WTC11 (cell line): ENCODE measurements around the gene TUBGCP6. TPM values are rescaled to one million over a fixed set of nuclear protein-coding genes. Genes with fewer than 3 reads are reported as not detected.

ENCODE experiments used
- ATAC-seq: fragments of 200-7000 bp; cut with Tn5 transposase; 2 replicates; pipeline ENCODE4 v1.10.0; 2021; ENCODE audit warnings: mild to moderate bottlenecking, moderate library complexity
- CTCF ChIA-PET: fragments of 300-600 bp; sonication (Branson Sonifier 250); formaldehyde crosslinking; loops from one replicate; lab custom pipeline; 2021; ENCODE audit warnings: antibody characterized with exemption; lab: Charles Lee
- POLR2A ChIA-PET: fragments of 350-600 bp; sonication (Branson Sonifier 250); formaldehyde crosslinking; loops from one replicate; lab custom pipeline; 2021; ENCODE audit warnings: antibody characterized with exemption; lab: Charles Lee
- DNase-seq: peaks from one replicate; pipeline ENCODE4 v3.0.0; 2021; ENCODE audit warnings: low spot score
- H3K27ac Mint-ChIP-seq: 2 replicates; pipeline ENCODE4 v1.8.0; 2021; ENCODE audit warnings: mixed read lengths
- H3K27me3 Mint-ChIP-seq: 2 replicates; pipeline ENCODE4 v1.8.0; 2021; ENCODE audit warnings: low read depth, mild to moderate bottlenecking, moderate library complexity, mixed read lengths
- H3K36me3 Mint-ChIP-seq: 2 replicates; pipeline ENCODE4 v1.8.0; 2021; ENCODE audit warnings: mixed read lengths
- H3K4me1 Mint-ChIP-seq: 2 replicates; pipeline ENCODE4 v1.8.0; 2022; ENCODE audit warnings: mixed read lengths
- H3K4me3 Mint-ChIP-seq: 2 replicates; pipeline ENCODE4 v1.8.0; 2021; ENCODE audit warnings: mild to moderate bottlenecking, moderate library complexity, mixed read lengths
- H3K9me3 Mint-ChIP-seq: 2 replicates; pipeline ENCODE4 v1.8.0; 2021; ENCODE audit warnings: mixed read lengths
- ATF1 ChIP-seq: sonication (generic); formaldehyde crosslinking; IDR thresholded peaks from 2 replicates; pipeline ENCODE4 v1.8.1; 2023; ENCODE audit warnings: mild to moderate bottlenecking, moderate library complexity, missing genetic modification reagents
- CREM ChIP-seq: sonication (generic); formaldehyde crosslinking; IDR thresholded peaks from 2 replicates; pipeline ENCODE4 v1.8.1; 2022; ENCODE audit warnings: mild to moderate bottlenecking, missing genetic modification reagents, moderate library complexity
- ELF4 ChIP-seq: sonication (generic); formaldehyde crosslinking; IDR thresholded peaks from 2 replicates; pipeline ENCODE4 v1.8.1; 2022; ENCODE audit warnings: low read depth, mild to moderate bottlenecking, moderate library complexity, missing genetic modification reagents
- ESRRA ChIP-seq: sonication (generic); formaldehyde crosslinking; IDR thresholded peaks from 2 replicates; pipeline ENCODE4 v1.8.1; 2022; ENCODE audit warnings: mild to moderate bottlenecking, missing genetic modification reagents, borderline replicate concordance
- ETV6 ChIP-seq: sonication (generic); formaldehyde crosslinking; IDR thresholded peaks from 2 replicates; pipeline ENCODE4 v1.8.1; 2022; ENCODE audit warnings: mild to moderate bottlenecking, missing genetic modification reagents
- HMGA2 ChIP-seq: fragments of 250-450 bp; sonication (Bioruptor Pico); IDR thresholded peaks from 2 replicates; pipeline ENCODE4 v1.4.0; 2021; ENCODE audit warnings: mild to moderate bottlenecking, moderate library complexity
- MXD4 ChIP-seq: fragments of 250-450 bp; sonication (Bioruptor Pico); IDR thresholded peaks from 2 replicates; pipeline ENCODE4 v1.8.0; 2021; ENCODE audit warnings: mild to moderate bottlenecking, moderate library complexity, borderline replicate concordance
- NR2C2 ChIP-seq: sonication (generic); formaldehyde crosslinking; IDR thresholded peaks from 2 replicates; pipeline ENCODE4 v1.8.0; 2022; ENCODE audit warnings: mild to moderate bottlenecking, missing genetic modification reagents
- OVOL2 ChIP-seq: fragments of 250-450 bp; sonication (Bioruptor Pico); IDR thresholded peaks from 2 replicates; pipeline ENCODE4 v1.9.0; 2021; ENCODE audit warnings: mild to moderate bottlenecking, borderline replicate concordance
- RELA ChIP-seq: sonication (generic); formaldehyde crosslinking; IDR thresholded peaks from 2 replicates; pipeline ENCODE4 v1.8.1; 2022; ENCODE audit warnings: missing genetic modification reagents, mild to moderate bottlenecking, borderline replicate concordance
- TEAD1 ChIP-seq: sonication (generic); formaldehyde crosslinking; IDR thresholded peaks from 2 replicates; pipeline ENCODE4 v1.8.0; 2022; ENCODE audit warnings: mild to moderate bottlenecking, missing genetic modification reagents
- ZBTB21 ChIP-seq: sonication (generic); formaldehyde crosslinking; IDR thresholded peaks from 2 replicates; pipeline ENCODE4 v1.8.1; 2023; ENCODE audit warnings: mild to moderate bottlenecking, missing genetic modification reagents, borderline replicate concordance
- ZNF396 ChIP-seq: fragments of 250-450 bp; sonication (Bioruptor Pico); IDR thresholded peaks from 2 replicates; pipeline ENCODE4 v1.8.0; 2021; ENCODE audit warnings: mild to moderate bottlenecking, moderate library complexity, borderline replicate concordance
- ZNF423 ChIP-seq: fragments of 250-450 bp; sonication (Bioruptor Pico); IDR thresholded peaks from 2 replicates; pipeline ENCODE4 v2.1.2; 2022; ENCODE audit warnings: mild to moderate bottlenecking, moderate library complexity
- total RNA-seq: library from RNA; stranded (reverse); gene quantifications from 3 replicates; pipeline ENCODE4 v1.2.3, GENCODE V29; 2021
- TF ChIP-seq, protein P1 (sequence below): sonication (generic); formaldehyde crosslinking; IDR thresholded peaks from 2 replicates; pipeline ENCODE4 v1.8.1; 2023; ENCODE audit warnings: mild to moderate bottlenecking, missing genetic modification reagents, borderline replicate concordance
- TF ChIP-seq, protein P2 (sequence below): sonication (generic); formaldehyde crosslinking; IDR thresholded peaks from 2 replicates; pipeline ENCODE4 v1.8.1; 2022; ENCODE audit warnings: low read depth, missing genetic modification reagents, borderline replicate concordance
- TF ChIP-seq, protein P3 (sequence below): fragments of 250-450 bp; sonication (Bioruptor Pico); IDR thresholded peaks from 2 replicates; pipeline ENCODE4 v1.9.0; 2021; ENCODE audit warnings: mild to moderate bottlenecking, borderline replicate concordance
- TF ChIP-seq, protein P4 (sequence below): sonication (generic); formaldehyde crosslinking; IDR thresholded peaks from 2 replicates; pipeline ENCODE4 v1.8.1; 2023; ENCODE audit warnings: mild to moderate bottlenecking, missing genetic modification reagents

Gene TUBGCP6
- total RNA-seq, 1 experiment from 2014 or later = 45.4 TPM

DNA sequence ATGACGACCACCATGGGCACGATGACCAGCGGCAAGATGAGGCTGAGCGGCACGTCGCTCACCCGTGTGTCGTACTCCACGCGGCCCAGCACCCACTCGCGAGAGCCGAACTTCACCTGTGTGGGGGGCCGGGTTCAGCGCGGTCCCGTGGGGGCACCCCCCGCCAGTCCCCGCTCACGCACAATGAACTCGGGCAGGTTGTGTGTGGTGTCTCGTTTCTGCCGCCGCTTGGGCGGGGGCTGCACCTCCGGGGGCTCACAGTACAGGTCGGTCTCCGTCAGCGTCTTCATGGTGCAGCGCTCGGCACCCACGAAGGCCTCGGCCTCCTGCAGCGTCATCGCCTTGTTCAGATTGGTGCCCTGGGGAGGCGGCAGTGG, 36.5 kb upstream of the TUBGCP6 start:
- no peaks in the 10 kb centered on the region for H3K9me3 Mint-ChIP-seq
- H3K36me3 Mint-ChIP-seq = peaks cover 39% of the 10 kb centered on the region
- H3K27ac Mint-ChIP-seq = no peak overlapping the region
- POLR2A ChIA-PET = no interaction called here
- TF ChIP-seq ZNF396 (no peak), ESRRA (CRISPR knock-in tag) (no peak), ELF4 (CRISPR knock-in tag) (no peak), ATF1 (CRISPR knock-in tag) (no peak), HMGA2 (no peak), MXD4 (CRISPR knock-in tag) (no peak), ETV6 (no peak), CREM (no peak), ZNF423 (CRISPR knock-in tag) (no peak), TEAD1 (CRISPR knock-in tag) (no peak), OVOL2 (CRISPR knock-in tag) (no peak), RELA (CRISPR knock-in tag) (no peak), NR2C2 (CRISPR knock-in tag) (no peak), ZBTB21 (CRISPR knock-in tag) (no peak)
- TF ChIP-seq, protein P1, sequence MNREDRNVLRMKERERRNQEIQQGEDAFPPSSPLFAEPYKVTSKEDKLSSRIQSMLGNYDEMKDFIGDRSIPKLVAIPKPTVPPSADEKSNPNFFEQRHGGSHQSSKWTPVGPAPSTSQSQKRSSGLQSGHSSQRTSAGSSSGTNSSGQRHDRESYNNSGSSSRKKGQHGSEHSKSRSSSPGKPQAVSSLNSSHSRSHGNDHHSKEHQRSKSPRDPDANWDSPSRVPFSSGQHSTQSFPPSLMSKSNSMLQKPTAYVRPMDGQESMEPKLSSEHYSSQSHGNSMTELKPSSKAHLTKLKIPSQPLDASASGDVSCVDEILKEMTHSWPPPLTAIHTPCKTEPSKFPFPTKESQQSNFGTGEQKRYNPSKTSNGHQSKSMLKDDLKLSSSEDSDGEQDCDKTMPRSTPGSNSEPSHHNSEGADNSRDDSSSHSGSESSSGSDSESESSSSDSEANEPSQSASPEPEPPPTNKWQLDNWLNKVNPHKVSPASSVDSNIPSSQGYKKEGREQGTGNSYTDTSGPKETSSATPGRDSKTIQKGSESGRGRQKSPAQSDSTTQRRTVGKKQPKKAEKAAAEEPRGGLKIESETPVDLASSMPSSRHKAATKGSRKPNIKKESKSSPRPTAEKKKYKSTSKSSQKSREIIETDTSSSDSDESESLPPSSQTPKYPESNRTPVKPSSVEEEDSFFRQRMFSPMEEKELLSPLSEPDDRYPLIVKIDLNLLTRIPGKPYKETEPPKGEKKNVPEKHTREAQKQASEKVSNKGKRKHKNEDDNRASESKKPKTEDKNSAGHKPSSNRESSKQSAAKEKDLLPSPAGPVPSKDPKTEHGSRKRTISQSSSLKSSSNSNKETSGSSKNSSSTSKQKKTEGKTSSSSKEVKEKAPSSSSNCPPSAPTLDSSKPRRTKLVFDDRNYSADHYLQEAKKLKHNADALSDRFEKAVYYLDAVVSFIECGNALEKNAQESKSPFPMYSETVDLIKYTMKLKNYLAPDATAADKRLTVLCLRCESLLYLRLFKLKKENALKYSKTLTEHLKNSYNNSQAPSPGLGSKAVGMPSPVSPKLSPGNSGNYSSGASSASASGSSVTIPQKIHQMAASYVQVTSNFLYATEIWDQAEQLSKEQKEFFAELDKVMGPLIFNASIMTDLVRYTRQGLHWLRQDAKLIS (CRISPR knock-in tag) = no peak
- TF ChIP-seq, protein P2, sequence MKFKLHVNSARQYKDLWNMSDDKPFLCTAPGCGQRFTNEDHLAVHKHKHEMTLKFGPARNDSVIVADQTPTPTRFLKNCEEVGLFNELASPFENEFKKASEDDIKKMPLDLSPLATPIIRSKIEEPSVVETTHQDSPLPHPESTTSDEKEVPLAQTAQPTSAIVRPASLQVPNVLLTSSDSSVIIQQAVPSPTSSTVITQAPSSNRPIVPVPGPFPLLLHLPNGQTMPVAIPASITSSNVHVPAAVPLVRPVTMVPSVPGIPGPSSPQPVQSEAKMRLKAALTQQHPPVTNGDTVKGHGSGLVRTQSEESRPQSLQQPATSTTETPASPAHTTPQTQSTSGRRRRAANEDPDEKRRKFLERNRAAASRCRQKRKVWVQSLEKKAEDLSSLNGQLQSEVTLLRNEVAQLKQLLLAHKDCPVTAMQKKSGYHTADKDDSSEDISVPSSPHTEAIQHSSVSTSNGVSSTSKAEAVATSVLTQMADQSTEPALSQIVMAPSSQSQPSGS (CRISPR knock-in tag) = no peak
- TF ChIP-seq, protein P3, sequence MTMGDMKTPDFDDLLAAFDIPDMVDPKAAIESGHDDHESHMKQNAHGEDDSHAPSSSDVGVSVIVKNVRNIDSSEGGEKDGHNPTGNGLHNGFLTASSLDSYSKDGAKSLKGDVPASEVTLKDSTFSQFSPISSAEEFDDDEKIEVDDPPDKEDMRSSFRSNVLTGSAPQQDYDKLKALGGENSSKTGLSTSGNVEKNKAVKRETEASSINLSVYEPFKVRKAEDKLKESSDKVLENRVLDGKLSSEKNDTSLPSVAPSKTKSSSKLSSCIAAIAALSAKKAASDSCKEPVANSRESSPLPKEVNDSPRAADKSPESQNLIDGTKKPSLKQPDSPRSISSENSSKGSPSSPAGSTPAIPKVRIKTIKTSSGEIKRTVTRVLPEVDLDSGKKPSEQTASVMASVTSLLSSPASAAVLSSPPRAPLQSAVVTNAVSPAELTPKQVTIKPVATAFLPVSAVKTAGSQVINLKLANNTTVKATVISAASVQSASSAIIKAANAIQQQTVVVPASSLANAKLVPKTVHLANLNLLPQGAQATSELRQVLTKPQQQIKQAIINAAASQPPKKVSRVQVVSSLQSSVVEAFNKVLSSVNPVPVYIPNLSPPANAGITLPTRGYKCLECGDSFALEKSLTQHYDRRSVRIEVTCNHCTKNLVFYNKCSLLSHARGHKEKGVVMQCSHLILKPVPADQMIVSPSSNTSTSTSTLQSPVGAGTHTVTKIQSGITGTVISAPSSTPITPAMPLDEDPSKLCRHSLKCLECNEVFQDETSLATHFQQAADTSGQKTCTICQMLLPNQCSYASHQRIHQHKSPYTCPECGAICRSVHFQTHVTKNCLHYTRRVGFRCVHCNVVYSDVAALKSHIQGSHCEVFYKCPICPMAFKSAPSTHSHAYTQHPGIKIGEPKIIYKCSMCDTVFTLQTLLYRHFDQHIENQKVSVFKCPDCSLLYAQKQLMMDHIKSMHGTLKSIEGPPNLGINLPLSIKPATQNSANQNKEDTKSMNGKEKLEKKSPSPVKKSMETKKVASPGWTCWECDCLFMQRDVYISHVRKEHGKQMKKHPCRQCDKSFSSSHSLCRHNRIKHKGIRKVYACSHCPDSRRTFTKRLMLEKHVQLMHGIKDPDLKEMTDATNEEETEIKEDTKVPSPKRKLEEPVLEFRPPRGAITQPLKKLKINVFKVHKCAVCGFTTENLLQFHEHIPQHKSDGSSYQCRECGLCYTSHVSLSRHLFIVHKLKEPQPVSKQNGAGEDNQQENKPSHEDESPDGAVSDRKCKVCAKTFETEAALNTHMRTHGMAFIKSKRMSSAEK (CRISPR knock-in tag) = no peak
- TF ChIP-seq, protein P4, sequence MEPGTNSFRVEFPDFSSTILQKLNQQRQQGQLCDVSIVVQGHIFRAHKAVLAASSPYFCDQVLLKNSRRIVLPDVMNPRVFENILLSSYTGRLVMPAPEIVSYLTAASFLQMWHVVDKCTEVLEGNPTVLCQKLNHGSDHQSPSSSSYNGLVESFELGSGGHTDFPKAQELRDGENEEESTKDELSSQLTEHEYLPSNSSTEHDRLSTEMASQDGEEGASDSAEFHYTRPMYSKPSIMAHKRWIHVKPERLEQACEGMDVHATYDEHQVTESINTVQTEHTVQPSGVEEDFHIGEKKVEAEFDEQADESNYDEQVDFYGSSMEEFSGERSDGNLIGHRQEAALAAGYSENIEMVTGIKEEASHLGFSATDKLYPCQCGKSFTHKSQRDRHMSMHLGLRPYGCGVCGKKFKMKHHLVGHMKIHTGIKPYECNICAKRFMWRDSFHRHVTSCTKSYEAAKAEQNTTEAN (CRISPR knock-in tag) = no peak
- ATAC-seq = no peak
- no peaks in the 10 kb centered on the region for H3K4me1 Mint-ChIP-seq
- H3K4me3 Mint-ChIP-seq = no peak overlapping the region
- DNase-seq = no peak
- H3K27me3 Mint-ChIP-seq = no peaks in the 10 kb centered on the region
- CTCF ChIA-PET = no interaction called here
